ENCODE results near the gene LGALS3BP. TPM values are rescaled to one million over a fixed set of nuclear protein-coding genes. Genes with fewer than 3 reads are reported as not detected.

The LGALS3BP gene
- total and polyA plus RNA-seq, 2 of the 8 experiments (the other 6 are each of a cell fraction or from before 2014, with no cell fraction given) = 56.1 to 61.6 TPM

GRCh38 chr17:79008666-79009387 lies 29.1 kb upstream of the LGALS3BP start (continued):
- no peak for TF ChIP-seq JUND (IDR thresholded peaks at IDR 0.05; ENCODE audit: low read length)
- TF ChIP-seq BRCA1 (IDR thresholded peaks at IDR 0.05; ENCODE audit: low read depth, low read length) = no peak
- TF ChIP-seq CTCF (IDR thresholded peaks at IDR 0.05; ENCODE audit: control extremely low read depth in 1 of 3, insufficient read depth in 1 of 3, low read depth in 1 of 3, low read length in 3 of 3) = no peak
- TF ChIP-seq SP4 (IDR thresholded peaks at IDR 0.05; ENCODE audit: low read length) = no peak
- TF ChIP-seq YY1 (IDR thresholded peaks at IDR 0.05; ENCODE audit: low read depth, low read length) = no peak
- no peak for TF ChIP-seq KDM4A (IDR thresholded peaks at IDR 0.05; ENCODE audit: low read depth, low read length, severe bottlenecking)
- TF ChIP-seq PHF8 (conservative IDR thresholded peaks at IDR 0.05; ENCODE audit: low read depth, low read length) = no peak
- no peak for TF ChIP-seq GABPA (IDR thresholded peaks at IDR 0.05; ENCODE audit: borderline replicate concordance, insufficient read depth, low read length)
- TF ChIP-seq NANOG (IDR thresholded peaks at IDR 0.05; ENCODE audit: insufficient read depth, low read depth, low read length, poor library complexity, severe bottlenecking) = no peak
- TF ChIP-seq RBBP5 (IDR thresholded peaks at IDR 0.05; ENCODE audit: borderline replicate concordance, low read depth, low read length) = no peak

Measured in H1 (cell line).